ENCODE data around the gene EFHC2.

Gene EFHC2

DNA sequence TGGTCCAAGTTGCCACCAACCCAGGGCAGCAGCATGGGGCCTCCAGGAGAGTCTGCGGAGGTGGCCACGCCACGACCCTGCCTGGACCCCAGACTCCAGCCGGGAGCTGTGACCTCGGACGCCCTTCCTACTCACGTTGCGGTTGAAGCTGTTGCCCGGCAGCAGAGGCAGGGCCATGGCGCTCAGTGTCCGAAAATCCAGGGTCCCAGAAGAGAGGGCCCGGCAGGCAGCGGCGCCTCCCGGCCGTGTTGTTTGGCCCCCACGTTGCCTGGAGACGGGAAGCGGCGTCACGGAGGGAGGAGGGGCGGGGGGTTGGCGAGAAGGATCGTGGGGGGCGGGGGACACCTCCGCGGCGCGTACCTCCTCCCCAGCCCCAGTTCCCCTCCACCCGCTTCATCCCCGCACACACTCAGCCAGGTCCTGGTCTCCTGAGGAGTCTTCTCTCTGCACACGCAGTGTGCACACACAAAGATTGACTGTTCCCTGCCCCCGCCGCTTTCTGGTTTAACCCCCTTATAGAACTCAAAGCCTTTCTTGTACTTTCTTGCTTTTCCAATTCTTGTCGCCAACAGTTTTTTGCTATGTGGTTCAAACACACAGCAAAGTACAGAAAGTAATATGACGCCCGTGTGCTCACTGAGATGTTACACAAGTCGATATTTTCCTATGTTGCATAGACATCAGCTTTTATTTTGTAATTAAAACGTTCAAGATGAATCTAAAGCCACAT is at the start of gene EFHC2:
EFHC2 (minus strand) TSS at position 261 of the 730 bp plus-strand sequence; CDS start at position 177, 84 bp downstream.
- peak; percentile 60 for DNase-seq
- peak within 1 kb of the TSS; percentile 72 for H3K27ac Mint-ChIP-seq

GRCh38 chrX:44392767-44393166 is 49.3 kb upstream of the EFHC2 start:
- Mint-ChIP-seq H3K9me3 (no peaks in the 10 kb centered on the region), H3K4me3 (no peak overlapping the region), H3K27me3 (peaks cover 11% of the 10 kb centered on the region), H3K36me3 (ENCODE audit: low read depth) (no peaks in the 10 kb centered on the region), H3K27ac (no peak overlapping the region), H3K4me1 (ENCODE audit: low read depth) (peaks cover 10% of the 10 kb centered on the region)
- no peak for DNase-seq

More for the DNA sequence above, at the start of gene EFHC2:
- H3K27me3 Mint-ChIP-seq = peaks cover 31% of the 10 kb centered on the region
- peak within 1 kb of the TSS; percentile 76 for H3K4me3 Mint-ChIP-seq
- no peaks in the 10 kb centered on the region for H3K36me3 Mint-ChIP-seq (ENCODE audit: low read depth)
- H3K9me3 Mint-ChIP-seq = no peaks in the 10 kb centered on the region
- peaks cover 26% of the 10 kb centered on the region for H3K4me1 Mint-ChIP-seq (ENCODE audit: low read depth)

DNA sequence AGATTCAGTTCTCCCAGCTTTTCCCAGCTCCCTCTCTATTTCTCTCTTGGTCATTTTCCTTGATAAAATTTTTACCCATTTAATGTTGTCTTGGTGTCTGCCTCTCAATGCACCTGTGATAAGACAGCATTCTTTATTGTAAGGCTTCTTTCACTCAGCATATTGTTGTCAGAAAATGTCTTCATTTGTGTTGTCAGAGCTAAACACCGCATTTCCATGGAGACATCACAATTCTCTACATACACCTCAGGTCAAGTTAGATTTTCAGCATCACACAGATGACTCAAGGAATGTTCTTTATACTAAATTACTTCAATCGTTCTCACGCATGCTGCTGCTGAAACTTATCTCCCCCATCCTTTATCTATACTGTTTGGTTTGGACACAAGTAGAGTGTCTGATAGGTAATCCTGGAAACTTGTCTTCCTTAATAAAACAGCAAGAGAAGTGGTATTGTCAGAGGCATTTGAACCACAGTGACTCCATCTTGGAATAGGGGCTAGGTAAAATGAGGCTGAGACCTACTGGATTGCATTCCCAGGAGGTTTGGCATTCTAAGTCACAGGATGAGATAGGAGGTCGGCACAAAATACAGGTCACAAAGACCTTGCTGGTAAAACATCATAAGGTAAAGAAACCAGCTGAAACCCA is 41.3 kb upstream of the EFHC2 start:
- no peak overlapping the region for H3K4me3 Mint-ChIP-seq
- H3K27ac Mint-ChIP-seq = no peak overlapping the region
- DNase-seq = no peak
- H3K4me1 Mint-ChIP-seq (ENCODE audit: low read depth) = no peaks in the 10 kb centered on the region
- no peaks in the 10 kb centered on the region for H3K36me3 Mint-ChIP-seq (ENCODE audit: low read depth)
- H3K9me3 Mint-ChIP-seq = no peaks in the 10 kb centered on the region
- peaks cover 29% of the 10 kb centered on the region for H3K27me3 Mint-ChIP-seq

DNA sequence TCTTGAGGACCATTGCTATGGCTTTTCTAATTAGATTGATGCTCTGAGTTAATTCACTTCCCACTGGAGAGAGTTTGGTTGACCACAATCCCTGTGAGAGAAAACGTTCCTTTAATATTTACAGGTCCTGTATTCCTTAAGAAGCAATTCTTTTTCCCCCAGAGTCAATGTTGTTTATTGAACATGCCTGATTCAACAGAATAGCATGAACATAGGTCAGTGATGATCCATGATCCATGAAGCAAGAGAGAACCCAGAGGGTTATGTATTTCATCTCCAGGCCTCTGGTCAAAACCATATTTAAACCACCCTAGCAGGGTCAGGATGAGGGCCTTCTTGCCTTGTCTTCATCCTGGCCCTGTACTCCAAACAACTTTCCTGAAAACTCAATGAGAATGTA is 39.4 kb upstream of the EFHC2 start:
- H3K9me3 Mint-ChIP-seq = no peaks in the 10 kb centered on the region
- no peaks in the 10 kb centered on the region for H3K4me1 Mint-ChIP-seq (ENCODE audit: low read depth)
- no peak overlapping the region for H3K4me3 Mint-ChIP-seq
- DNase-seq = no peak
- peaks cover 19% of the 10 kb centered on the region for H3K27me3 Mint-ChIP-seq
- H3K27ac Mint-ChIP-seq = no peak overlapping the region
- H3K36me3 Mint-ChIP-seq (ENCODE audit: low read depth) = no peaks in the 10 kb centered on the region

- no peak overlapping the region for H3K4me3 Mint-ChIP-seq
- DNase-seq = no peak
- peaks cover 27% of the 10 kb centered on the region for H3K27me3 Mint-ChIP-seq
- no peaks in the 10 kb centered on the region for H3K9me3 Mint-ChIP-seq
- peaks cover 8% of the 10 kb centered on the region for H3K4me1 Mint-ChIP-seq (ENCODE audit: low read depth)
- H3K27ac Mint-ChIP-seq = no peak overlapping the region
- H3K36me3 Mint-ChIP-seq (ENCODE audit: low read depth) = no peaks in the 10 kb centered on the region
Observed at GRCh38 chrX:44352758-44353157, 9.3 kb upstream of the EFHC2 start.

- Mint-ChIP-seq H3K27ac (no peak overlapping the region), H3K4me1 (ENCODE audit: low read depth) (peaks cover 15% of the 10 kb centered on the region), H3K4me3 (no peak overlapping the region), H3K9me3 (no peaks in the 10 kb centered on the region), H3K36me3 (ENCODE audit: low read depth) (no peaks in the 10 kb centered on the region), H3K27me3 (peaks cover 27% of the 10 kb centered on the region)
- DNase-seq = no peak
Observed at GRCh38 chrX:44349561-44349960, 6.1 kb upstream of the EFHC2 start.

- peak overlapping the region; percentile 76 for H3K4me3 Mint-ChIP-seq
- H3K9me3 Mint-ChIP-seq = no peaks in the 10 kb centered on the region
- no peaks in the 10 kb centered on the region for H3K36me3 Mint-ChIP-seq (ENCODE audit: low read depth)
- peaks cover 31% of the 10 kb centered on the region for H3K27me3 Mint-ChIP-seq
- H3K4me1 Mint-ChIP-seq (ENCODE audit: low read depth) = peaks cover 26% of the 10 kb centered on the region
- DNase-seq = no peak
- peak overlapping the region; percentile 69 for H3K27ac Mint-ChIP-seq
Observed at GRCh38 chrX:44344687-44345086, 1.2 kb upstream of the EFHC2 start.

DNA sequence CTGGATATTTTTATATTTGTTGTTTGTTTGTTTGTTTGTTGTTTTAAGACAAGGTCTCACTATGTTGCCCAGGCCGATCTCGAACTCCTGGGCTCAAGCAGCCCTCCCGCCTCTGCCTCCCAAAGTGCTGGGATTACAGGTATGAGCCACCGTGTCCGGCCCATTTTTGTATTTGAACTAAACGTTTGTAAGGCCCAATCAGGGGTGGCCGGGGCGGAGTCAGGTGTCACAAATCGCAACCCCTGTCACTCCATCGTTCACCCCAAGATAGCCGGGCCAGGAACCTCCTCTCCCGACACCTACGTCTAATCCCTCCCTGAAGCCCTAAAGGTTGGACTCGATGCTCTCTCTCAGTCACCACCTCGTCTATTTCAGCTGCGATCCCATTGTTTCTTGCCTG is 722 bp upstream of the EFHC2 start:
- no peaks in the 10 kb centered on the region for H3K36me3 Mint-ChIP-seq (ENCODE audit: low read depth)
- DNase-seq = peak; percentile 60
- peaks cover 26% of the 10 kb centered on the region for H3K4me1 Mint-ChIP-seq (ENCODE audit: low read depth)
- no peaks in the 10 kb centered on the region for H3K9me3 Mint-ChIP-seq
- peaks cover 31% of the 10 kb centered on the region for H3K27me3 Mint-ChIP-seq
- H3K4me3 Mint-ChIP-seq = peak overlapping the region; percentile 76
- H3K27ac Mint-ChIP-seq = peak overlapping the region; percentile 69

- DNase-seq = no peak
- H3K4me3 Mint-ChIP-seq = peak overlapping the region; percentile 76
- H3K27me3 Mint-ChIP-seq = peaks cover 31% of the 10 kb centered on the region
- no peaks in the 10 kb centered on the region for H3K9me3 Mint-ChIP-seq
- H3K4me1 Mint-ChIP-seq (ENCODE audit: low read depth) = peaks cover 28% of the 10 kb centered on the region
- no peaks in the 10 kb centered on the region for H3K36me3 Mint-ChIP-seq (ENCODE audit: low read depth)
- peak overlapping the region; percentile 14 for H3K27ac Mint-ChIP-seq
Observed at GRCh38 chrX:44342866-44343265, 606 bp downstream of the EFHC2 start.

DNA sequence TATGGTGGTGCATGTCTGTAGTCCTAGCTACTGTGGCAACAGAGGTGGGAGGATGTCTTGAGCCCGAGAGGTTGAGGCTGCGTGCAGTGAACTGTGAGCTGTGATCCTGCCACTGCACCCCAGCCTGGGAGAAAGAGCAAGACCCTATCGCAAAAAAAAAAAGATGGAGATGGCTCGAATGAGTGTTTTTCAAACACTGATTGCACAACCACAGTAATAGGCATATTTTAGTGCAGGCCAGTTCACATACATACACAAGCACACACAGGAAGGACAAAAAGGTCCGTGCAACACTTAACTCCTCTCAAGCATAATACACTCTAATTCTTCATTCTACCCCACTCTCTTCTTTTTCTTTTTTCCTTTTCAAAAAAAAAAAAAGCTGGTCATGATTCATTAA is 5.1 kb downstream of the EFHC2 start:
- Mint-ChIP-seq H3K27ac (no peak overlapping the region), H3K36me3 (ENCODE audit: low read depth) (no peaks in the 10 kb centered on the region), H3K9me3 (no peaks in the 10 kb centered on the region), H3K4me3 (no peak overlapping the region), H3K4me1 (ENCODE audit: low read depth) (peaks cover 10% of the 10 kb centered on the region), H3K27me3 (peaks cover 9% of the 10 kb centered on the region)
- no peak for DNase-seq

DNA sequence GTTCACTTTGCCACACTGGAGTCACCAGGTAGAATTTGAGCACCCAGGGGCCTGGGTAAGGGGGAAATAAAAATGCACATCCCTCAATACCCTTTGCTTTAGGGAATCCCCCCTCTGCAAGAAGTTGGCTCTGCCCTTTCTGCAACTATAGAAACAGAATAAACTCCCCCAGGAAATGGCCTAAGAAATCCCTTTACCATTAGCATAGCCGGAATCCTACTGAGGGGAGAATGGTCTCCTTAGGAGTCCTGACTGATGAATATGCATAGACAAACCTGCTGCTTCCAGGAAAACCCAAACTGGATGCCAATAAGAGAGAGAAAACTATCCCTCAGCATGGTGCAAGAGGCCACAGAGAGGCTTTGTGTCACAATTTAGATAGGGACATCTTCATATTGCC is 11.0 kb downstream of the EFHC2 start:
- Mint-ChIP-seq H3K9me3 (no peaks in the 10 kb centered on the region), H3K27me3 (peaks cover 18% of the 10 kb centered on the region), H3K27ac (no peak overlapping the region), H3K36me3 (ENCODE audit: low read depth) (no peaks in the 10 kb centered on the region), H3K4me1 (ENCODE audit: low read depth) (peaks cover 26% of the 10 kb centered on the region), H3K4me3 (no peak overlapping the region)
- no peak for DNase-seq

- peaks cover 15% of the 10 kb centered on the region for H3K27me3 Mint-ChIP-seq
- no peak overlapping the region for H3K4me3 Mint-ChIP-seq
- no peaks in the 10 kb centered on the region for H3K36me3 Mint-ChIP-seq (ENCODE audit: low read depth)
- H3K9me3 Mint-ChIP-seq = no peaks in the 10 kb centered on the region
- no peak overlapping the region for H3K27ac Mint-ChIP-seq
- H3K4me1 Mint-ChIP-seq (ENCODE audit: low read depth) = peaks cover 26% of the 10 kb centered on the region
- no peak for DNase-seq
Observed at GRCh38 chrX:44330227-44330626, 13.2 kb downstream of the EFHC2 start.

- Mint-ChIP-seq H3K4me1 (ENCODE audit: low read depth) (peaks cover 15% of the 10 kb centered on the region), H3K27me3 (no peaks in the 10 kb centered on the region), H3K36me3 (ENCODE audit: low read depth) (no peaks in the 10 kb centered on the region), H3K27ac (no peak overlapping the region), H3K4me3 (no peak overlapping the region), H3K9me3 (no peaks in the 10 kb centered on the region)
- no peak for DNase-seq
Observed at GRCh38 chrX:44319550-44319949, 23.9 kb downstream of the EFHC2 start.

GRCh38 chrX:44317181-44317580 is 26.3 kb downstream of the EFHC2 start:
- H3K36me3 Mint-ChIP-seq (ENCODE audit: low read depth) = no peaks in the 10 kb centered on the region
- no peak overlapping the region for H3K27ac Mint-ChIP-seq
- H3K4me3 Mint-ChIP-seq = no peak overlapping the region
- H3K4me1 Mint-ChIP-seq (ENCODE audit: low read depth) = peaks cover 17% of the 10 kb centered on the region
- H3K9me3 Mint-ChIP-seq = no peaks in the 10 kb centered on the region
- no peak for DNase-seq
- H3K27me3 Mint-ChIP-seq = no peaks in the 10 kb centered on the region

DNA sequence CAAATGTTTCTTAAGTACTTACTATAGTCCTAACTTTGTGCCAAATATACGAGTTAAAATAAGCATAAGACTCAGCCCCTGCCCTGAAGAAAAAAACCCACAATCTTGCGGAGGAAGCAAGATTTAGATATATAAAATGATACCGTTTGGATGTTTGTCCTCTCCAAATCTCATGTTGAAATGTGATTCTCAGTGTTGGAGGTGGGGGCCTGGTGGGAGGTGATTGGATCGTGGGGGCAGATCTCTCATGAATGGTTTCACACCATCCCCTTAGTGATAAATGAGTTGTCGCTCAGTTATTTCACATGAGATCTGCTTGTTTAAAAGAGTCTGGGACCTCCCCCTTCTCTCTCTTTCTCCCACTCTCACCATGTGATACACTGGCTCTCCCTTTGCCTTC is 28.7 kb downstream of the EFHC2 start:
- no peak overlapping the region for H3K4me3 Mint-ChIP-seq
- peaks cover 19% of the 10 kb centered on the region for H3K4me1 Mint-ChIP-seq (ENCODE audit: low read depth)

More for the DNA sequence above, 28.7 kb downstream of the EFHC2 start:
- Mint-ChIP-seq H3K27ac (no peak overlapping the region), H3K36me3 (ENCODE audit: low read depth) (no peaks in the 10 kb centered on the region), H3K9me3 (no peaks in the 10 kb centered on the region), H3K27me3 (no peaks in the 10 kb centered on the region)
- no peak for DNase-seq
